ENCODE measurements around the gene HIP1R.

GRCh38 chr12:122803937-122804336 lies 31.3 kb upstream of the HIP1R start:
- no peak for TF ChIP-seq CTCF (CRISPR knock-in tag; IDR thresholded peaks at IDR 0.05)
- no peak for TF ChIP-seq TCF7 (IDR thresholded peaks at IDR 0.05; ENCODE audit: low read depth)
- no peak for TF ChIP-seq NFYB (CRISPR knock-in tag; IDR thresholded peaks at IDR 0.05)
- no peak for TF ChIP-seq POLR2A (IDR thresholded peaks at IDR 0.05; ENCODE audit: insufficient read depth in 1 of 2, low read depth in 2 of 2, low read length in 2 of 2)

Data from HepG2 (cell line).